H1 (cell line): ENCODE measurements around the gene NRXN3. TPM values are rescaled to one million over a fixed set of nuclear protein-coding genes. Genes with fewer than 3 reads are reported as not detected.

Source experiments
- CTCF ChIA-PET: fragments of 300-600 bp; sonication (Branson Sonifier 250); formaldehyde crosslinking; loops from one replicate; lab custom pipeline; 2021; ENCODE audit not compliant: partially characterized antibody; lab: Charles Lee
- POLR2A ChIA-PET: fragments of 300-600 bp; sonication (Branson Sonifier 250); formaldehyde crosslinking; loops from one replicate; lab custom pipeline; 2021; ENCODE audit warnings: inconsistent platforms; ENCODE audit not compliant: partially characterized antibody; lab: Charles Lee
- DNase-seq, 2 experiments: peaks; one replicate each; pipeline versions ENCODE4 v3.0.0 to v3.0.0-alpha.2; 2010 to 2022; ENCODE audit warnings: low spot score in 2 of 2, low read depth in 1 of 2, mixed read lengths in 1 of 2
- FAIRE-seq: peaks from 2 replicates; lab custom pipeline; 2011; peaks lifted over from hg19 to GRCh38; lab: Jason Lieb, UNC
- H2AFZ ChIP-seq: 2 replicates; pipeline ENCODE4 v1.8.1; 2012; ENCODE audit warnings: low read length, inconsistent platforms
- H2AK5ac ChIP-seq: 2 replicates; pipeline ENCODE4 v1.6.1; 2013; ENCODE audit warnings: low read depth, low read length
- H2BK120ac ChIP-seq: replicated peaks from 2 replicates; pipeline ENCODE3; 2013; ENCODE audit warnings: low read depth, low read length, inconsistent platforms
- H2BK12ac ChIP-seq: 2 replicates; pipeline ENCODE4 v1.6.1; 2013; ENCODE audit warnings: low read depth, low read length
- H2BK15ac ChIP-seq: 2 replicates; pipeline ENCODE4 v1.6.1; 2013; ENCODE audit warnings: low read length
- H2BK20ac ChIP-seq: 2 replicates; pipeline ENCODE4 v1.6.1; 2013; ENCODE audit warnings: low read length
- H2BK5ac ChIP-seq: 2 replicates; pipeline ENCODE4 v1.6.1; 2013; ENCODE audit warnings: low read depth, low read length
- H3K14ac ChIP-seq: 2 replicates; pipeline ENCODE4 v1.6.1; 2013; ENCODE audit warnings: inconsistent platforms; ENCODE audit not compliant: insufficient read length
- H3K18ac ChIP-seq: 2 replicates; pipeline ENCODE4 v1.6.1; 2013; ENCODE audit warnings: low read length; ENCODE audit errors: extremely low read depth
- H3K23ac ChIP-seq: 2 replicates; pipeline ENCODE4 v1.6.1; 2013; ENCODE audit warnings: inconsistent platforms; ENCODE audit not compliant: insufficient read length
- H3K23me2 ChIP-seq: 2 replicates; pipeline ENCODE4 v1.6.1; 2013; ENCODE audit warnings: low read depth, low read length
- H3K27ac ChIP-seq: 2 replicates; pipeline ENCODE4 v1.6.1; 2011; ENCODE audit warnings: low read depth, low read length, inconsistent platforms
- H3K27me3 ChIP-seq, 4 experiments: replicated peaks in 1 of 4; 1 replicate in 1 of 4; 2 replicates in 3 of 4; pipeline versions ENCODE4 v1.6.1 to v1.8.1; 2011 to 2013; ENCODE audit warnings: low read length in 3 of 4, mild to moderate bottlenecking in 3 of 4, inconsistent platforms in 2 of 4, mixed read lengths in 2 of 4, moderate library complexity in 1 of 4; ENCODE audit not compliant: control insufficient read depth in 3 of 4, insufficient read depth in 3 of 4; ENCODE audit errors: extremely low read depth in 1 of 4
- H3K36me3 ChIP-seq, 4 experiments: 2 replicates each; pipeline versions ENCODE4 v1.6.1 to v1.8.1; 2011 to 2013; ENCODE audit warnings: mild to moderate bottlenecking in 4 of 4, low read length in 3 of 4, moderate library complexity in 2 of 4, control low read depth in 1 of 4, inconsistent platforms in 1 of 4; ENCODE audit not compliant: insufficient read depth in 4 of 4, control insufficient read depth in 2 of 4
- H3K4ac ChIP-seq: replicated peaks from 2 replicates; pipeline ENCODE3; 2013; ENCODE audit warnings: low read length, low read depth, mixed read lengths, inconsistent platforms; ENCODE audit not compliant: insufficient read length
- H3K4me1 ChIP-seq, 4 experiments: replicated peaks in 1 of 4; 1 replicate in 1 of 4; 2 replicates in 3 of 4; pipeline versions ENCODE4 v1.6.1 to v1.8.1; 2011 to 2013; ENCODE audit warnings: low read length in 3 of 4, inconsistent platforms in 2 of 4, mixed read lengths in 1 of 4; ENCODE audit not compliant: insufficient read depth in 4 of 4, control insufficient read depth in 3 of 4
- H3K4me2 ChIP-seq, 2 experiments: 2 replicates each; pipeline versions ENCODE4 v1.6.1 to v1.8.1; 2011 to 2013; ENCODE audit warnings: low read depth in 2 of 2, low read length in 2 of 2, control low read depth in 1 of 2, inconsistent platforms in 1 of 2, mild to moderate bottlenecking in 1 of 2; ENCODE audit not compliant: insufficient read depth in 1 of 2
- H3K4me3 ChIP-seq, 4 experiments: fragments of 200-600, 300-600 bp in 1 of 4; sonication (generic), shearing (Covaris generic), sonication (Bioruptor Twin) in 1 of 4; 2 replicates each; pipeline versions ENCODE4 v1.5.1 to v1.8.1; 2011 to 2016; ENCODE audit warnings: low read length in 4 of 4, low read depth in 3 of 4, control low read depth in 2 of 4, inconsistent platforms in 2 of 4, mild to moderate bottlenecking in 2 of 4, mixed read lengths in 1 of 4, moderate library complexity in 1 of 4; ENCODE audit not compliant: insufficient read depth in 2 of 4; ENCODE audit errors: extremely low read depth in 1 of 4
- H3K56ac ChIP-seq: replicated peaks from 2 replicates; pipeline ENCODE3; 2013; ENCODE audit warnings: low read depth, mild to moderate bottlenecking, mixed read lengths, low read length, inconsistent platforms; ENCODE audit not compliant: insufficient read length
- H3K79me1 ChIP-seq: 2 replicates; pipeline ENCODE4 v1.6.1; 2013; ENCODE audit warnings: low read depth, low read length, control low read depth
- H3K79me2 ChIP-seq, 2 experiments: 2 replicates each; pipeline versions ENCODE4 v1.6.1 to v1.8.1; 2012 to 2013; ENCODE audit warnings: low read length in 2 of 2, mild to moderate bottlenecking in 2 of 2, inconsistent platforms in 1 of 2; ENCODE audit not compliant: insufficient read depth in 2 of 2, control insufficient read depth in 1 of 2
- H3K9ac ChIP-seq, 4 experiments: replicated peaks in 1 of 4; 1 replicate in 1 of 4; 2 replicates in 3 of 4; pipeline versions ENCODE4 v1.6.1 to v1.8.1; 2011 to 2013; ENCODE audit warnings: low read depth in 3 of 4, low read length in 3 of 4, control low read depth in 2 of 4, mild to moderate bottlenecking in 2 of 4, moderate library complexity in 2 of 4, inconsistent platforms in 1 of 4; ENCODE audit errors: extremely low read depth in 1 of 4
- H3K9me3 ChIP-seq, 2 experiments: 2 replicates each; pipeline versions ENCODE4 v1.6.1 to v1.8.1; 2012 to 2013; ENCODE audit warnings: mild to moderate bottlenecking in 2 of 2, moderate library complexity in 2 of 2, control low read depth in 1 of 2, inconsistent platforms in 1 of 2, low read depth in 1 of 2, low read length in 1 of 2, mixed read lengths in 1 of 2; ENCODE audit not compliant: insufficient read depth in 2 of 2
- H4K20me1 ChIP-seq, 2 experiments: replicated peaks in 1 of 2; 2 replicates each; pipeline versions ENCODE3 to v1.8.1; 2011 to 2013; ENCODE audit warnings: inconsistent platforms in 2 of 2, low read length in 2 of 2, mild to moderate bottlenecking in 1 of 2; ENCODE audit not compliant: insufficient read depth in 2 of 2, control insufficient read depth in 1 of 2
- H4K5ac ChIP-seq: 2 replicates; pipeline ENCODE4 v1.6.1; 2013; ENCODE audit warnings: low read length, low read depth, mixed read lengths, inconsistent platforms; ENCODE audit not compliant: insufficient read length
- H4K8ac ChIP-seq: 2 replicates; pipeline ENCODE4 v1.8.0; 2013; ENCODE audit warnings: mild to moderate bottlenecking, moderate library complexity, low read length, inconsistent platforms; ENCODE audit not compliant: insufficient read depth; ENCODE audit errors: extremely low read depth
- H4K91ac ChIP-seq: replicated peaks from 2 replicates; pipeline ENCODE3; 2013; ENCODE audit warnings: low read length, mixed read lengths, inconsistent platforms; ENCODE audit not compliant: insufficient read length
- ATF3 ChIP-seq: IDR thresholded peaks from 2 replicates; pipeline ENCODE4 v1.6.1; 2011; ENCODE audit warnings: low read depth, mild to moderate bottlenecking, low read length; ENCODE audit not compliant: insufficient read depth
- BCL11A ChIP-seq, 2 experiments: IDR thresholded peaks; one replicate each; pipeline ENCODE4 v1.6.1; 2011; ENCODE audit warnings: low read depth in 2 of 2, low read length in 2 of 2, mild to moderate bottlenecking in 2 of 2
- CBX5 ChIP-seq: fragments of 300-800, 300-1000 bp; sonication (generic); IDR thresholded peaks from 2 replicates; pipeline ENCODE4 v1.7.1; 2016; ENCODE audit warnings: antibody characterized with exemption, low read length, low read depth
- CHD2 ChIP-seq: IDR thresholded peaks from 2 replicates; pipeline ENCODE4 v1.6.1; 2012; ENCODE audit warnings: low read length, improper control_type of control experiment
- MAX ChIP-seq: IDR thresholded peaks from 2 replicates; pipeline ENCODE4 v1.6.1; 2012; ENCODE audit warnings: inconsistent platforms
- NRF1 ChIP-seq: IDR thresholded peaks from 2 replicates; pipeline ENCODE4 v1.6.1; 2011; ENCODE audit warnings: mild to moderate bottlenecking, low read depth, low read length, improper control_type of control experiment
- RBBP5 ChIP-seq: IDR thresholded peaks from 2 replicates; pipeline ENCODE4 v1.7.1; 2012; ENCODE audit warnings: low read depth, mild to moderate bottlenecking, inconsistent platforms, low read length, moderate library complexity, borderline replicate concordance
- SAP30 ChIP-seq: fragments of 300-600 bp; sonication (generic); IDR thresholded peaks from 2 replicates; pipeline ENCODE4 v1.7.1; 2012; ENCODE audit warnings: low read length, moderate library complexity, mild to moderate bottlenecking, inconsistent platforms; ENCODE audit not compliant: insufficient read depth, insufficient replicate concordance
- SIRT6 ChIP-seq: IDR thresholded peaks from one replicate; pipeline ENCODE4 v1.7.1; 2012; ENCODE audit warnings: low read length, inconsistent platforms
- SIX5 ChIP-seq: IDR thresholded peaks from 2 replicates; pipeline ENCODE4 v1.6.1; 2011; ENCODE audit warnings: mild to moderate bottlenecking, low read depth, low read length
- SP2 ChIP-seq: IDR thresholded peaks from 2 replicates; pipeline ENCODE4 v1.6.1; 2012; ENCODE audit warnings: mild to moderate bottlenecking, low read length, inconsistent platforms
- USF2 ChIP-seq: IDR thresholded peaks from 2 replicates; pipeline ENCODE4 v1.6.1; 2011; ENCODE audit warnings: low read length, improper control_type of control experiment
- WGBS, 2 experiments: shearing (Covaris generic) in 1 of 2; methylation state at CpG; one replicate each; pipeline versions ENCODE4 v1.1.6 to v1.1.7; 2013 to 2015; ENCODE audit warnings: low lambda C conversion rate in 2 of 2, mixed read lengths in 2 of 2, inconsistent platforms in 1 of 2, low coverage in 1 of 2, missing lambda C conversion rate in 1 of 2; ENCODE audit not compliant: insufficient replicate concordance in 2 of 2, insufficient coverage in 1 of 2, insufficient read length in 1 of 2; ENCODE audit errors: extremely low coverage in 1 of 2, missing lambda C conversion rate in 1 of 2; 5-methylcytosine and 5-hydroxymethylcytosine counted together
- polyA plus RNA-seq, 7 experiments: library from polyadenylated mRNA; depleted of rRNA in 3 of 7; stranded (reverse) in 5 of 7; unstranded in 2 of 7; fragments of >200 nt in 5 of 7; fragments of 200-250 nt in 2 of 7; gene quantifications; 1 replicate in 5 of 7; 2 replicates in 1 of 7; 4 replicates in 1 of 7; pipeline versions ENCODE4 v1.2.1 to v1.2.3, GENCODE V29; 2011 to 2013; ENCODE audit warnings: missing spikeins in 2 of 7, mixed read lengths in 2 of 7
- total RNA-seq: library from RNA; stranded (reverse); fragmentation: NEBNext Ultra II Directional; extraction: Animal tissue kit (Norgen Biotek cat#: 25700); gene quantifications from 2 replicates; pipeline ENCODE4 v1.2.1, GENCODE V29; 2021

Gene NRXN3
- total and polyA plus RNA-seq, 2 of the 8 experiments (the other 6 are each of a cell fraction or from before 2014, with no cell fraction given), result 2.6 to 4.1 TPM

GRCh38 chr14:79690960-79691359, 1520.8 kb downstream of the NRXN3 start:
- Histone ChIP-seq H2AFZ (no peak overlapping the region), H4K20me1 (no peaks in the 10 kb centered on the region), H3K4ac (no peak overlapping the region), H2AK5ac (no peak overlapping the region), H3K9me3 (no peaks in the 10 kb centered on the region), H4K91ac (no peak overlapping the region), H3K79me1 (no peaks in the 10 kb centered on the region), H3K27me3 (no peaks in the 10 kb centered on the region), H3K4me3 (no peak overlapping the region), H4K8ac (no peak overlapping the region), H3K23me2 (no peaks in the 10 kb centered on the region), H3K79me2 (no peaks in the 10 kb centered on the region), H3K4me2 (no peak overlapping the region), H3K27ac (no peak overlapping the region), H2BK120ac (no peak overlapping the region), H2BK12ac (no peak overlapping the region), H2BK15ac (no peak overlapping the region), H2BK20ac (no peak overlapping the region), H3K4me1 (peaks cover 0 to 5% (median 2%) of the 10 kb centered on the region in 4 experiments; a peak in 2 of 7 replicates), H4K5ac (no peak overlapping the region), H3K14ac (no peak overlapping the region), H3K36me3 (no peaks in the 10 kb centered on the region), H3K9ac (no peak overlapping the region), H3K18ac (no peak overlapping the region), H3K23ac (no peak overlapping the region), H3K56ac (no peak overlapping the region), H2BK5ac (no peak overlapping the region)
- ChIA-PET CTCF (interaction anchor here (1.7 kb wide), 1 partner anchor 147 kb away, joined by 3 read pairs; no protein-coding TSS in a partner anchor), POLR2A (no interaction called here)
- no peak for FAIRE-seq
- no peak for DNase-seq
- 95% methylated on average over 1 of the region's 1 CpG; no CpG with 5 or more reads in 1 of the 2 experiments for WGBS, 2 experiments
- TF ChIP-seq RBBP5, result no peak
- no peak for TF ChIP-seq SAP30
- no peak for TF ChIP-seq SIX5
- TF ChIP-seq ATF3, result no peak
- no peak for TF ChIP-seq USF2
- no peak for TF ChIP-seq CHD2
- no peak for TF ChIP-seq MAX
- TF ChIP-seq CBX5, result no peak
- TF ChIP-seq SIRT6, result no peak
- TF ChIP-seq BCL11A (IDR thresholded peaks at IDR 0.05; ENCODE audit: low read depth in 2 of 2, low read length in 2 of 2), result no peak
- TF ChIP-seq NRF1, result no peak
- no peak for TF ChIP-seq SP2
